SJSA1 (cell line): ENCODE measurements around the gene CACYBP. TPM values are rescaled to one million over a fixed set of nuclear protein-coding genes. Genes with fewer than 3 reads are reported as not detected.
A peak's percentile ranks its signal among the peaks of the same experiment; 100 is the strongest.

Experiments
- DNase-seq, 2 experiments: peaks; one replicate each; pipeline ENCODE4 v3.0.0-alpha.2; 2015 to 2020; ENCODE audit warnings: low spot score in 2 of 2, low read depth in 1 of 2
- H3K27ac ChIP-seq: fragments of 250-450 bp; sonication (Bioruptor Pico); 2 replicates; pipeline ENCODE4 v1.5.1; 2020; ENCODE audit warnings: mild to moderate bottlenecking, moderate library complexity
- H3K27me3 ChIP-seq: fragments of 250-450 bp; sonication (Bioruptor Pico); replicated peaks from 2 replicates; pipeline ENCODE4 v1.5.1; 2020; ENCODE audit warnings: mild to moderate bottlenecking, moderate library complexity
- H3K36me3 ChIP-seq: fragments of 250-450 bp; sonication (Bioruptor Pico); 2 replicates; pipeline ENCODE4 v1.5.1; 2020; ENCODE audit warnings: mild to moderate bottlenecking
- H3K4me1 ChIP-seq: fragments of 250-450 bp; sonication (Bioruptor Pico); replicated peaks from 2 replicates; pipeline ENCODE4 v1.6.1; 2021; ENCODE audit warnings: mild to moderate bottlenecking
- H3K4me3 ChIP-seq: fragments of 250-450 bp; sonication (Bioruptor Pico); 2 replicates; pipeline ENCODE4 v1.5.1; 2020; ENCODE audit warnings: mild to moderate bottlenecking
- H3K9me3 ChIP-seq: fragments of 250-450 bp; sonication (Bioruptor Pico); replicated peaks from 2 replicates; pipeline ENCODE4 v1.5.1; 2020; ENCODE audit warnings: mild to moderate bottlenecking
- total RNA-seq: library from RNA; depleted of rRNA; stranded (reverse); fragments of >200 nt; shearing (Covaris generic); gene quantifications from 2 replicates; pipeline ENCODE4 v1.2.3, GENCODE V29; 2014

The CACYBP gene
- total RNA-seq, 1 experiment from 2014 or later = 376 TPM

DNA sequence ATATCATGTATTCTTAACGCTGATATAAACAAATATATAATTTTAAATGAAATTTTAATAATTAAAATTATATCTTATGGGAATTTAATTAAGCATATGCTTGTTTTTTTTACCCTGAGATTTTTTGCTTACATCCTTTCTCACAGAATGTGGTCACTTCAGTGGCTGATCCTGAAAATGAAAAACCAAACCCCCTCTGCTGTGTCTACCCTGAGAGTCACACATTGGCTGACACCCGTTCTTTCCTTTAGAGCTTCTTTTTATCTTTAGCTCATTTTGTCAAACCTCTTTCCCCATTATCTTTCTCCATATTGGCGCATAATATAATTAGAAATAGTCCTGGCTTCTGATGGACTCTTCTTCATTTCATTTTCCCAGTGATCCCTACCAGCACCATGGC is 10.8 kb upstream of the CACYBP start:
- no peaks in the 10 kb centered on the region for H3K27me3 ChIP-seq
- H3K4me3 ChIP-seq = no peak overlapping the region
- 0 out of 2 replicates have a peak overlapping the region, but pooled peaks have one; percentile 69 for H3K27ac ChIP-seq
- peaks cover 46% of the 10 kb centered on the region for H3K4me1 ChIP-seq
- H3K9me3 ChIP-seq = no peaks in the 10 kb centered on the region
- H3K36me3 ChIP-seq = no peaks in the 10 kb centered on the region; the same call in 1 of the 2 replicates
- DNase-seq = no peak

DNA sequence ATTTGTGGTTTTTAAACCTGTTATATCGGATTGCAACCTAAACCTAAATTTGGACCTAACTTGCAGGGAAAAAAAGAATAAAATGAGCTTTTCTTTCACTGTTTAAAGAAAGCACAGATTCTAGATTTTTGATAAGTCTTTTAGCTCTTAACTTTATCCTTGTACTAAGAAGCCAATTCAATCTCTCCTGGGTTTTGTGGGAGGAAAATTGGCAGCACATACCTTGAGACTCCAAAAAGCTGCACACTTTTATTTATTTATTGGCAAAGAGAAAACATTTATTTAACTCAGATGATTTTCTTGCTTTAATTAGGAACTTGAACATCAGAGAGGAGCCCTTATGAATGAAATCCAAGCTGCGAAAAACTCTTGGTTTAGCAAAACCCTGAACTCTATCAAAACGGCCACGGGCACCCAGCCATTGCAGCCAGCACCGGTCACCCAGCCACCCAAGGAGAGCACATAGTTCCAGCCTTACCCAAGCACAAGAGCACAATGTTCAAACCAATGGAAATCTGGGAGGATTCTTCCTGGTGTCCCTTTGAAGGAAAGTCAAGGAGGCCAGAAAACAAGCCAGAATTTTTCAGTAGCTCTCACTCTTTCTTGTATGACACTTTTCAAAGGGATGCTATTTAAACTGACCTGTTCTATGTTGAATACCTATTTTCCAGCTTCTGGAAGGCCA is 10.1 kb upstream of the CACYBP start:
- Histone ChIP-seq H3K4me3 (no peak overlapping the region), H3K27ac (peak overlapping the region; percentile 69), H3K27me3 (no peaks in the 10 kb centered on the region), H3K36me3 (no peaks in the 10 kb centered on the region; the same call in 1 of the 2 replicates), H3K4me1 (peaks cover 50% of the 10 kb centered on the region), H3K9me3 (no peaks in the 10 kb centered on the region)
- DNase-seq = peak; percentile 61 to 64

DNA sequence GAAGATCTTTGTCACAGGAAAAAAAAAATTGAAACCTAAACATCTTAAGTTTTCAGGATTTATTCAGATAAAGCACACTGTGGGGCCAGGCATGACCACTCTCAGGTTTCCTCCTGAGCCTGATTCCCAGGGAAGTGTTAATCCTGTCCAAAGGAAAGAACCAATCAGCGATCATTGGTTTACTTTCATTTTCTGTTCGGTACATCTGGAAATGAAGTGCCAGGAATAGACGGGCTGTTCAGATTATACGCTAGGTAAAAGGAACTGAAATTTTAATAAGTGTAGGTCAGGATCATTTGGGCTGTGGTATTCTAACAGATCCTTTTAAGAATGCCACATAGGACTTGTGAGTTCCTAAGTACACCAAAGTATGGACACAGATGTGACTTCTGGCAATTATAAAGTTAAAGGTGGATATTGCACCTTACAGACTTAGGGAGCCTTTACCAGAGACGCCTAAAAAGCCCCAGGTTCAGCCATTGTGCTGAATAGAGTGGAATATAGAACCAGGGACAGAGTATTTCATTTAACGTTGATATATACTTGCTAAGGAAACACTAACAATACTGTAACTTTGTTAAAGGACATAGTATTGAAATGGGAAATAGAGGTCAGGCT is 9.3 kb upstream of the CACYBP start:
- Histone ChIP-seq H3K36me3 (no peaks in the 10 kb centered on the region; the same call in 1 of the 2 replicates), H3K4me1 (peaks cover 58% of the 10 kb centered on the region), H3K4me3 (peak overlapping the region; percentile 27), H3K9me3 (no peaks in the 10 kb centered on the region), H3K27me3 (no peaks in the 10 kb centered on the region), H3K27ac (peak overlapping the region; percentile 69)
- peak in 1 of 2 experiments; percentile 70 for DNase-seq

DNA sequence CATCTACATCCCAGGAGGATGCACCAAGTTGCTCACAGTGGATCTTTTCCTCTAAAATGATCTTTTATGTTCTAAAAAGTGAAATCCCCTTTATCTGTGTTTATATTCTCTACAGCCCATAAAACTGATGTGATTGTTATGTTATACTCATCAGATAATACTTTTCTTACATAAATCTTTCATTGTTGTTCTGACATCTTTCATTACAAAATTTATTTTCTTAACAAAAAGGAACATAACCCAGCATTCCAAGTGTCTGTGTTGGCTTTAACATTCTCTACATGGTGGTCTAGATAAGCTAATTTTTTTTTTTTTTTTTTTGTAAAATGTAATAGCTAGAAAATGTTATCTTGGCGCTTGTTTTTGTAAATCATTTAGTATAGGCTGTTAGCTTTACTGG is 8.3 kb upstream of the CACYBP start:
- no peaks in the 10 kb centered on the region for H3K27me3 ChIP-seq
- peaks cover 3% of the 10 kb centered on the region; the same call in 1 of the 2 replicates for H3K9me3 ChIP-seq
- no peak overlapping the region for H3K4me3 ChIP-seq
- H3K27ac ChIP-seq = peak overlapping the region; percentile 69
- DNase-seq = peak in 1 of 2 experiments; percentile 86
- no peaks in the 10 kb centered on the region; the same call in 1 of the 2 replicates for H3K36me3 ChIP-seq
- peaks cover 68% of the 10 kb centered on the region for H3K4me1 ChIP-seq

DNA sequence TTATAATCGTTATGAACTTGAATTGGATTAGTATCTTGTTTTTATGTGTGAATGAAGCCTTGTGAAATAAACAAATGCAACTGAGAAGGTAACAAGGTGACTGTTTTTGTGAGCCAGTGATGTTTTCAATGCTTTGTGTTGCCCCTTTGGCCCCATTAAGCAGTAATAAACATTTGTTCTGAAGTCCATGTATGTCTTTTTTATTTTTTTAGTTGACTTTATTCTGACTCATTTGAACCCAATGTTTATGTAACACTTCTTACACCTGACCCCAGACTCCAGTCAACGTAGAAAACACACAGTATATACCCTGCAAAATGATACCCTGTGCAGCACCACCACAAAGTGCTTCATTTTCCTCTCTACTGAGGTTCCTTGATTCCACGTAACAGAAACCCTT is 4.6 kb upstream of the CACYBP start:
- peak overlapping the region; percentile 76 for H3K27ac ChIP-seq
- peaks cover 3% of the 10 kb centered on the region; the same call in 1 of the 2 replicates for H3K9me3 ChIP-seq
- no peak overlapping the region for H3K4me3 ChIP-seq
- H3K36me3 ChIP-seq = peaks cover 12% of the 10 kb centered on the region
- H3K4me1 ChIP-seq = peaks cover 74% of the 10 kb centered on the region
- H3K27me3 ChIP-seq = no peaks in the 10 kb centered on the region
- no peak for DNase-seq

DNA sequence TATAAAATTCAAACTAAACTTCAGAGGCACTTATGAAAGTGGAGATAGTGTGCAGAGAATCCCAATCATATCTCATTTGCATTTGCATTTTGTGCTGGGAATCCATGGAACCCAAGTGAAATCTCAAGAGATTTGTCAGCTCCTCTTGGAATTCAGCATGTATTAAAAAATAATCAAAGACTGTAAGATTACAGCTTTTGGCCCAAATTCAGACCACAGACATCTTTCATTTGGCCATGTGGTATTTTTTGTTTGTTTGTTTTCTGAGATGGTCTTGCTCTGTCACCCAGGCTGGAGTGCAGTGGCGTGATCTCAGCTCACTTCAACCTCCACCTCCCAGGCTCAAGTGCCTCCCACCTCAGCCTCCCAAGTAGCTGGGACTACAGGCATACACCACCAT is 3.8 kb upstream of the CACYBP start:
- Histone ChIP-seq H3K27me3 (no peaks in the 10 kb centered on the region), H3K27ac (peak overlapping the region; percentile 76), H3K9me3 (peaks cover 3% of the 10 kb centered on the region; the same call in 1 of the 2 replicates), H3K4me1 (peaks cover 66% of the 10 kb centered on the region), H3K4me3 (no peak overlapping the region), H3K36me3 (peaks cover 14% of the 10 kb centered on the region)
- peak; percentile 88 to 97 for DNase-seq

DNA sequence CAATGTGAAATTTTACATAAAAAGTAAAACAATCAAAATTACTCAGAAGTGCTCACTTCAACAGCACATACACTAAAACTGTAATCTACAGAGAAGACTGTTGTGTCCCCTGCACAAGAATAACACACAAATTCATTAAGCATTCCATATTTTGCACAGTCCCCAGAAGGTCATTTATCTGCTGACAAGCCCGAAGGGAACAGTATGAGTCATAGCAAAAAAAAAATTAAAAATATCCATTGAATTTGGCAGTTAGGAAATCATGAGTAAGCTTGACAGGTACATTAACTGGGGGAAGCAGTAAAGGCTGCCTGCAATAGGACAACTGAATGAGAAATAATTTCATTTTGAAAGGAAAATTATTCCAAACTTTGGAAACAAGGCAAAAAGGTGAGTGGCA is 3.3 kb upstream of the CACYBP start:
- peaks cover 3% of the 10 kb centered on the region; the same call in 1 of the 2 replicates for H3K9me3 ChIP-seq
- H3K4me1 ChIP-seq = peaks cover 66% of the 10 kb centered on the region
- peak overlapping the region; percentile 76 for H3K27ac ChIP-seq
- no peak overlapping the region for H3K4me3 ChIP-seq
- H3K36me3 ChIP-seq = peaks cover 14% of the 10 kb centered on the region
- H3K27me3 ChIP-seq = no peaks in the 10 kb centered on the region
- DNase-seq = no peak

DNA sequence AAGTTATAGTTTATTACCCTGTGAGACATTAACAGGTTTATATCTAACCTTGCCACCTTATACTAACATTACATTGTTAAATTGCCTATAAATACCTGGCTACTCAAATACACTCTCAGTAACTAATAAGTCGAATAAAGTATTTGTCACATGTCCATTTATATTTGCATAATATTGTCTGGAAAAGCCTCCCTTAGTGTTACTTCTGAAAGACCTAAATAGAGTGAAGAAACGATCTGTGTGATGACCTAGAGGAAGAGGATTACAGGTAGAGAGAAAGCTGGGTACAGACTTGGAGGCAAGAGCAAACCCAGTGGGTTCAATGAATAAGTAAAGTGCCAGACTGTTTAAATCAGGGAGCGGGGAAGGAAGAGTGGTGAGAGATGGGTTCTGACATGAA is 2.7 kb upstream of the CACYBP start:
- Histone ChIP-seq H3K36me3 (peaks cover 16% of the 10 kb centered on the region), H3K4me3 (no peak overlapping the region), H3K27ac (peak overlapping the region; percentile 76), H3K9me3 (peaks cover 3% of the 10 kb centered on the region; the same call in 1 of the 2 replicates), H3K4me1 (peaks cover 63% of the 10 kb centered on the region), H3K27me3 (no peaks in the 10 kb centered on the region)
- no peak for DNase-seq

DNA sequence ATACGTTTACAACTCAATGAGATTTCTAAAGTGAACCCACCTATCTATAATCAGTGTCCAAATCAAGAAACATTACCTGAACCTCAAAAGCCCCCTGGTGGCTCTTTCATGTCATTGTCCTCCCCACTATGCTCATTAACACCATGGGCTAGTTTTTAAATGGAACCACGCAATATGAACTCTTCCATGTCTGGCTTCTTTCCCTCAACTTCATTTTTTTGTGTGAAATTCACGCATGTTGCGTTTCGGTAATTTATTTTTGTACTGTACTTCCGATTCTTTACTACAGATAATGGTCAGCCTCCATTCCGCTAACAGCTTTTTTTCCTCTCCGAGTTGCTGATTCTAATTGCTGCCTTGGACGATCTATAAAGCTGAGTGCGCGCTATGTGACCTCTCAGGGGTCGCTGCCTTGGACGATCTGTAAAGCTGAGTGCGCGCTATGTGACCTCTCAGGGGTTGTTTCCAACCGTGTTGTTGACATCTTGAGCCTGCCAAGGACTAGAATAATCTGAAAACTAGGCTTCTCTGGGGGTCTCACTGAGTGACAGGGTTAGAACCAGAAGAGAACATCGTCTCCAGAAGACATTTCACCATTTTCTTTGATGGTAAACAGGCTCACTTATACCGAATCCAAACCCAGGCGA is 1.1 kb upstream of the CACYBP start:
- Histone ChIP-seq H3K27ac (peak overlapping the region; percentile 99), H3K36me3 (peaks cover 20% of the 10 kb centered on the region), H3K9me3 (peaks cover 3% of the 10 kb centered on the region; the same call in 1 of the 2 replicates), H3K4me3 (peak overlapping the region; percentile 83), H3K4me1 (peaks cover 48% of the 10 kb centered on the region), H3K27me3 (no peaks in the 10 kb centered on the region)
- DNase-seq = peak in 1 of 2 experiments; percentile 54

DNA sequence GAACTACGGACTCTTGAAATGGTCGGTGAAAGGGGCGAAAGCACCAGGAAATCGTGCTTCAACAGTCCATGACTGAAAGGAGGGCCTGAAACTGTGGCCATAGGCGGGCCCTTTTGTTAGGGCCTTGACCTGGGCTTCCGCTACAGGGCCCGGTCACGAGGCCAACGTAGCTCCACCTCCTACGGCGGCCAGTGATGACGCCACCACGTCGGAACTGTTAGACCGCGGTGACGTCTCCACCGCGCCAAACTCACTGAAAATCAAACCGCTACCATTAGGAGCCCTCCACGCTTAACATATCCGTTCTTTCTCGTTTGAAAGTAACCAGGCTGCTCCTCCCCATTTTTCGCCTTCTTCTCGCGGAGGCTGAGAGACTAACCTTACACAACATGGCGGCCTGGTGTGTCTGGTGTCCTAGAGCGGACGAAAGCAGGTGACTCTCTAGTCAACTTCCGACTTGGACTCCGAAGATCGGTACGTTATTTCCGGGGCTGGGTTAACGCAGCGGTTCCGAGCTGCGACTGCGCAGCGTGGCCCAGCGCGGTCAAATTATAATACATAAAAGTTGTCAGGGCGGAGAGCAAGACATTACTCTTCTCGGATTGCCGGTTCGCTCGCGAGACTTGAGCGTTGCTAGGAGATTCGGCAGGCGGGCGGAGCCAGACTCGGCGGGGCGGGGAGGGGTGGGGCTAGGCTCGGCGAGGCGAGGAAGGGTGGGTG is 371 bp upstream of the CACYBP start:
- Histone ChIP-seq H3K27me3 (no peaks in the 10 kb centered on the region), H3K4me1 (peaks cover 44% of the 10 kb centered on the region), H3K4me3 (peak overlapping the region; percentile 83), H3K9me3 (peaks cover 3% of the 10 kb centered on the region; the same call in 1 of the 2 replicates), H3K36me3 (peaks cover 21% of the 10 kb centered on the region), H3K27ac (peak overlapping the region; percentile 99)
- peak; percentile 98 to 100 for DNase-seq

DNA sequence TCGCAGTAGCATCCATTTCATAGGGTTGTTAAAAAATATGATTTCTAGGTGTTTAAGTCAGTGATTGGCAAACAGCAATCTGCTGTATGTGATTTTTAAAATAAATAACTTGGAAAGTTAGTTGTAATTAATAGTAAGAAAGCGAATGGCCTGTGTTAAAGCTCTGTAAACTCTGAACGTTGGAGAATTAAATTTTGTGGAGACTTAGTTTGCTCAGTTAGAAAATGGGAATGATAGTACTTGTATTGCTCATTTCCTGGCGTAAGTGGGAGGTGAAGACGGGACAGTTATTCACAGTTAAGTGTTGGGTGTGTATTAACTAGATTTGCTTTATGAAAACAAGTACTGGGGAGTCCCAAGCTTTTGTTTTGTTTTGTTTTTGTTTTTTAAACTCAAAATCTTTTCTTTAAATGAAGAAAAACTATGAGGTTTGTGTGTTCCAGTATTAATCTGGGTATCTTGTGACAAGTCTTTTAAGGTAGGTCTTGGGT is 995 bp downstream of the CACYBP start:
- Histone ChIP-seq H3K4me3 (peak overlapping the region; percentile 83), H3K27ac (peak overlapping the region; percentile 59), H3K27me3 (no peaks in the 10 kb centered on the region), H3K9me3 (peaks cover 3% of the 10 kb centered on the region; the same call in 1 of the 2 replicates), H3K4me1 (peaks cover 30% of the 10 kb centered on the region), H3K36me3 (peaks cover 34% of the 10 kb centered on the region)
- no peak for DNase-seq

DNA sequence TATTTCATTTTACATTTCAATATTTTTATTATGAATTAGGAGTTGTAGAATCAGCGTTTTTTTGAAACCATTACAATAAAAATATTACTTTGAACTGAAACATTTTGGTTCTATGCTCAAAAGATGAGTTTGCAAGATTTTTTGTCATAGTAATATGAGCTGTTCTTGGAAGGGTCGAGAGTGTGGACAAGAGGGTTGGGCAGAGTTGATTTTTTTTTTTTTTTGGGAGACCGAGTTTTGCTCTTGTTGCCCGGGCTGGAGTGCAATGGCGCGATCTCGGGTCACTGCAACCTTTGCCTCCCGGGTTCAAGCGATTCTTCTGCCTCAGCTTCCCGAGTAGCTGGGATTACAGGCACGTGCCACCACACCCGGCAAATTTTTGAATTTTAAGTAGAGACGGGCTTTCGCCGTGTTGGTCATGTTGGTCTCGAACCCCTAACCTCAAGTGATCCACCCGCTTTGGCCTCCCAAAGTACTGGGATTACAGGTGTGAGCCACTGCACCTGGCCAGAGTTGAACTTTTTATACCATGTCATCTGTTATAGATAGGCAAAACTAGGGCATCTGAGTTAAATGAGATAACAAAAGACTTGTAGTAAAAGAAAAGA is 3.3 kb downstream of the CACYBP start:
- no peaks in the 10 kb centered on the region for H3K27me3 ChIP-seq
- DNase-seq = no peak
- H3K27ac ChIP-seq = no peak overlapping the region
- H3K4me1 ChIP-seq = peaks cover 14% of the 10 kb centered on the region
- no peak overlapping the region for H3K4me3 ChIP-seq
- H3K9me3 ChIP-seq = no peaks in the 10 kb centered on the region
- peaks cover 51% of the 10 kb centered on the region for H3K36me3 ChIP-seq

DNA sequence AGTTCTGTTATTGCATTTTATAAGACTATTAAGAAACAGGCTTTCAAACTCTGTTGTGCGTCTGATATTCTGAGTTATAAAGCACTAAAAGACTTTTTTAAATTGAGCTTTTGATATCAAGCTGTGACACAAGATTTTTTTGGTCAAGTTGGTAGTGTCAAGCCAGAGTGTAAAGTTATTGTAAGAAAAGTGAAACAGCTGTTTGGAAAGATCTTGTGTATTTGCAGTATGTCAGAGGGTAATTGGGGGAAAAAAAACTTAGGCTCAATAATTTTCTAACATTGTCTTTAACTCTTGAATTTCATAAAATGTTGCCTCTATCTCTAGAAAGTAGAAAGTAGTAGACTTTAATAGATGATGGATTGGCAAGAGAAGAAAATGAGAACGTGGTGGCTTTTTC is 3.8 kb downstream of the CACYBP start:
- H3K36me3 ChIP-seq = peaks cover 53% of the 10 kb centered on the region
- no peak for DNase-seq
- H3K9me3 ChIP-seq = no peaks in the 10 kb centered on the region
- no peak overlapping the region for H3K27ac ChIP-seq
- H3K27me3 ChIP-seq = no peaks in the 10 kb centered on the region
- peaks cover 12% of the 10 kb centered on the region for H3K4me1 ChIP-seq
- no peak overlapping the region for H3K4me3 ChIP-seq
